Hepatocyte (in vitro differentiated cells): Measurements from ENCODE around the gene TRIM10.

ENCODE experiments used
- EZH2 ChIP-seq: fragments of 200-600 bp; sonication (generic); IDR thresholded peaks from 2 replicates; pipeline ENCODE4 v1.6.1; 2016; ENCODE audit warnings: antibody characterized with exemption, mild to moderate bottlenecking, borderline replicate concordance
- TF ChIP-seq, protein P1 (sequence below): fragments of 200-600 bp; sonication (generic); IDR thresholded peaks from 2 replicates; pipeline ENCODE4 v1.5.1; 2016; ENCODE audit warnings: antibody characterized with exemption, mild to moderate bottlenecking; ENCODE audit not compliant: poor library complexity

DNA sequence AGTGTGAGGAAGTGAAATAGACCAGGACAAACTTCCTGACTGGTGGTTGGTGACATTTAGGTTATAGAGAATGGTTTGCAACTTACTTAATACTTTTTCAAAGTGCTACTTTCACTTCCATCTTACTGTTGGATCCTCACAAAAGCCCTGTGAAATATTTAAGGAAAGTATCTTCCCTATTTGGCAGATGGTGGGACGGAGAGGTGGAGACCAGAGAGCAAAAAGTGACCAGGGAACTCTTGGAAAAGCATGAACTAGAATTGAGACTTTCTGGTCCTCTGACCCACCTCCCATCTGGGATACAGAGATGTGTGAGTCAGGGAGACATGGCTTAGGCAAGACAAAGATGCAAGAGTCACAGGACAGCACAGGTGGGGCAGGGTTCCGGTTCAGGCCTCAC lies 3.0 kb downstream of the TRIM10 start:
- TF ChIP-seq EZH2, result no peak
- TF ChIP-seq, protein P1, sequence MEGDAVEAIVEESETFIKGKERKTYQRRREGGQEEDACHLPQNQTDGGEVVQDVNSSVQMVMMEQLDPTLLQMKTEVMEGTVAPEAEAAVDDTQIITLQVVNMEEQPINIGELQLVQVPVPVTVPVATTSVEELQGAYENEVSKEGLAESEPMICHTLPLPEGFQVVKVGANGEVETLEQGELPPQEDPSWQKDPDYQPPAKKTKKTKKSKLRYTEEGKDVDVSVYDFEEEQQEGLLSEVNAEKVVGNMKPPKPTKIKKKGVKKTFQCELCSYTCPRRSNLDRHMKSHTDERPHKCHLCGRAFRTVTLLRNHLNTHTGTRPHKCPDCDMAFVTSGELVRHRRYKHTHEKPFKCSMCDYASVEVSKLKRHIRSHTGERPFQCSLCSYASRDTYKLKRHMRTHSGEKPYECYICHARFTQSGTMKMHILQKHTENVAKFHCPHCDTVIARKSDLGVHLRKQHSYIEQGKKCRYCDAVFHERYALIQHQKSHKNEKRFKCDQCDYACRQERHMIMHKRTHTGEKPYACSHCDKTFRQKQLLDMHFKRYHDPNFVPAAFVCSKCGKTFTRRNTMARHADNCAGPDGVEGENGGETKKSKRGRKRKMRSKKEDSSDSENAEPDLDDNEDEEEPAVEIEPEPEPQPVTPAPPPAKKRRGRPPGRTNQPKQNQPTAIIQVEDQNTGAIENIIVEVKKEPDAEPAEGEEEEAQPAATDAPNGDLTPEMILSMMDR, result no peak
